GM12801 (cell line): Measurements from ENCODE around the gene TBC1D9B.

ENCODE experiments used
- TF ChIP-seq, protein P1 (sequence below): IDR thresholded peaks from one replicate; pipeline ENCODE4 v1.5.1; 2011; ENCODE audit warnings: control low read depth; ENCODE audit not compliant: insufficient read length; ENCODE audit errors: extremely low read depth

Gene TBC1D9B

DNA sequence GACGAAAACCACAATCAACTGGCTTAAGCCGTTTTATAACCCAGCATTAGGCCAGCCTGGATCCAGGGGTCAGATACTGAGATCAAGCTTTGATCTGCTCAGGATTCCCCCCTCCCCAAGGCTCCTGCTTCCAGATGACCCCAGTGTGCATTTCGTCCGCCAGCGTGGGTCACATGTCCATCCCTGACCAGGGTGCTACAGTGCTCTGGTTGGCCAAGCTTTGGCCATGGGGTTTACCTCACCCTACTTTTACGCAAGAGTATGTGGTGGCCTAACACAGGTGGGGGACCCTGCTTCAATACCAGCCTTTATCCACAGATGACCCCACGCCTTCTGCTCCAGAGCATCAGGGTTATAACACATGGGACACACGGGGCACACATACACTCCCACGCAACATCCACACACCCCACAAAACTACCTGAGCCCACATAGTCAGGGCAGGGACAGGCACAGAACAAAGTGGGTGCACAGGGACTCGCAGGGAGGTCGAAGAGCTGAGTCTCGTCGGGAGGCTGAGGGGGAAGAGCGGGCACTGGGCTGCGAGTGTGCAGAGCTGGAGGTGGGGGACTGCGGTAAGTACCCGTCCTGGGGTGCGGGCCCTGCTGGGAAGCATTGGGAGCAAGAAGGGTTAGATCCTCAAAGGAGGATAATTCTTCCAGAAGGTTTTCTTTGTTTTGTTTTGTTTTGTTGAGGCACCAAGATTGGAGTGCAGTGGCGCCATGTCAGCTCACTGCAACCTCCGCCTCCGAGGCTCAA, 92.0 kb downstream of the TBC1D9B start:
- TF ChIP-seq, protein P1, sequence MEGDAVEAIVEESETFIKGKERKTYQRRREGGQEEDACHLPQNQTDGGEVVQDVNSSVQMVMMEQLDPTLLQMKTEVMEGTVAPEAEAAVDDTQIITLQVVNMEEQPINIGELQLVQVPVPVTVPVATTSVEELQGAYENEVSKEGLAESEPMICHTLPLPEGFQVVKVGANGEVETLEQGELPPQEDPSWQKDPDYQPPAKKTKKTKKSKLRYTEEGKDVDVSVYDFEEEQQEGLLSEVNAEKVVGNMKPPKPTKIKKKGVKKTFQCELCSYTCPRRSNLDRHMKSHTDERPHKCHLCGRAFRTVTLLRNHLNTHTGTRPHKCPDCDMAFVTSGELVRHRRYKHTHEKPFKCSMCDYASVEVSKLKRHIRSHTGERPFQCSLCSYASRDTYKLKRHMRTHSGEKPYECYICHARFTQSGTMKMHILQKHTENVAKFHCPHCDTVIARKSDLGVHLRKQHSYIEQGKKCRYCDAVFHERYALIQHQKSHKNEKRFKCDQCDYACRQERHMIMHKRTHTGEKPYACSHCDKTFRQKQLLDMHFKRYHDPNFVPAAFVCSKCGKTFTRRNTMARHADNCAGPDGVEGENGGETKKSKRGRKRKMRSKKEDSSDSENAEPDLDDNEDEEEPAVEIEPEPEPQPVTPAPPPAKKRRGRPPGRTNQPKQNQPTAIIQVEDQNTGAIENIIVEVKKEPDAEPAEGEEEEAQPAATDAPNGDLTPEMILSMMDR, result no peak

DNA sequence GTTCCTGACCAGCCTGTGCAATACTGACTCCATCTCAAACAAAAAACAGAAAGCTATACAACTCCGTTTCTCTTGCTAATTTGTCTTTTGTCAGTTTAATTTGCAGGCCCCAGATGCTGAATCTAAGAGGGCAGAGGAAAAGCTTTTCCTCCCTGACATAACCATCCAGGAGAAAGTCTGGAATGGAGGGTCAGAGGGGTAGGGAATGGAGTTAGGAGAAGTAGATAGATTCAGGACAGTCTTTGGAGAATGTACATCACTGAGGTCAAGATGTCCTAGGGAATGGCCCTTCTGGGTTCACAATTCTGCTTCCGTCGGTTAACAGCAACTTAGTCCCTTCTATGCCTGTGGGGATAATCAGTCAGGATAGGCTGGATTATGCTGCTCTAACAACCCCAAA, 93.6 kb downstream of the TBC1D9B start:
- TF ChIP-seq, protein P1, result no peak

DNA sequence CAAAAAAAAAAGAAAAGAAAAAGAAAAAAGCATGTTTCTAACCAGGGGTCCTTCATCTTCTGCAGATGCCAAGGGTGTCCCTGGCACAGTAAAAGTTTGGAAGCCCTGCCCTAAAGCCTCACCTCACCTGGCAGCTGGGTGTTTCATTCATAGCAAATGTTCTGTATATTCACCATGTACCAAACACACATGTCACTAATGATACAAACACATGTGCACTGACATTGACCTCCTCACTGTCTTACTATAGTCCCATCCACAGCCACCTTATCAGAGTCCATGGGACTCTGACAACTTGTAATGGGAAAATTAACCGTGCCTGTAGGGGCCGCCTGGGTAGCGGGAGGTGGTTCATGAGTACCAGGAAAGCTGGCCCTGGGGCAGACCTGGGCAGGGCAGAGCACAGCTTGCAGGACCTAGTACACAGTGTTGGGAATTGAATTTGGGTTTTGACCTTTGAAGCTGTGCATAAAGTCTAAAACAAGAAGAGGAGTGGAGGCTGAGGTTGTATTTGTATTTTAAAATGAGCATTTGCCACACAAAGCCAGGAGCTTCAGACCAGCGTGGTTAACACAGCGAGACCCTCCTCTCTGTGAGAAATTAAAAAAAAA, 94.6 kb downstream of the TBC1D9B start:
- TF ChIP-seq, protein P1, result no peak

DNA sequence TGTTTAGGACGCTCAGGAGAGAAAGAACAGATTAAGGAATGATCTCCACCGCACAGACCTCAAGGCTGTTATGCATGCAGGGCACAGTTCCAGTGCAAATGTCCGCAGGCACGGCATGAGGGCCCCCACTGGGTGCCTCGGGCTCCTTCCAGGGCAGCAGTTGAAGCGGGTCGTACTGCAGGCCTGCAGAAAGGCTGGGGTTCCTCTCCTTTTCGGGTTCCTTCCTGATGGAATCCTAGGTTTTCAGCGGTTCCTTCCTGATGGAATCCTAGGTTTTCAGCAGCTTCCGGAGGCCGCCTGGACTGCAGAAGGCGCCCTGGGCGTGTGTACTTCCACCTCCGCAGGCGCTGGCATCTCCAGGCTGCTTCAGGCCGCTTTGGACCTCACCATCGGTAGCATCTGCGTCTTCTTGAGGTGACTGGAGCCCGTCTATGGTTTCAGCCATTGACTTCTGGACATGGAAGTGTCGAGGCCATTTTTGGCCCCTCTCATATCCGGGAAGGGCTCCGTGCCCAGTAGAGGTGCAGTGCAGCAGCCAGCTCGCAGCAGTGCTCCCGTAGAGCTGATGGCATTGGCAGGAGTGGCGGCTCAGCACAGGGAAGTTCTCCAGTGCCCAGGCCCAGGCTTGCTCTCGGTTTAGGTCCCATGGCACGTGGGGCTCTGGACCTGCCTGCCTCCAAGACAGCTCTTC, 95.4 kb downstream of the TBC1D9B start:
- TF ChIP-seq, protein P1, result no peak
